Measurements from ENCODE around the gene LPAR3.

DNA sequence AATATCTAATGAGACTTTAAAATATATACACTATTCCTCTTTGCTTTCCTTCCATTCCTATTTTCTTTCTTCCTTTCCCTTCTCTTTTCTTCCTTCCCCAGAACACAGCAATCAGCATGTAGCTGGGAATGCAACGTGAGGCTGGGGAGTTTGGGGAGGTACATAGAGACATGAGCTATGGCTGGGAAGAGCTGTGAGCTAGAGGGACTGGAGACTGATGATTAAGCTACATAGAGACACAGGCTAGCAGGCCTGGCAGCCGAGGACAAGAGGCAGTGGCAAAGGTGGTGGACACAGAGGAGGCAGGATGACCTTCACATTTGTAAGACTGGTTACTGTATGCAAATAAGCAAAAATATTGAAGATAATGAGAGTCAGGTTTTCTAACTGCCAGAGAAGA is 7.5 kb downstream of the LPAR3 start:
- TF ChIP-seq, protein P1, sequence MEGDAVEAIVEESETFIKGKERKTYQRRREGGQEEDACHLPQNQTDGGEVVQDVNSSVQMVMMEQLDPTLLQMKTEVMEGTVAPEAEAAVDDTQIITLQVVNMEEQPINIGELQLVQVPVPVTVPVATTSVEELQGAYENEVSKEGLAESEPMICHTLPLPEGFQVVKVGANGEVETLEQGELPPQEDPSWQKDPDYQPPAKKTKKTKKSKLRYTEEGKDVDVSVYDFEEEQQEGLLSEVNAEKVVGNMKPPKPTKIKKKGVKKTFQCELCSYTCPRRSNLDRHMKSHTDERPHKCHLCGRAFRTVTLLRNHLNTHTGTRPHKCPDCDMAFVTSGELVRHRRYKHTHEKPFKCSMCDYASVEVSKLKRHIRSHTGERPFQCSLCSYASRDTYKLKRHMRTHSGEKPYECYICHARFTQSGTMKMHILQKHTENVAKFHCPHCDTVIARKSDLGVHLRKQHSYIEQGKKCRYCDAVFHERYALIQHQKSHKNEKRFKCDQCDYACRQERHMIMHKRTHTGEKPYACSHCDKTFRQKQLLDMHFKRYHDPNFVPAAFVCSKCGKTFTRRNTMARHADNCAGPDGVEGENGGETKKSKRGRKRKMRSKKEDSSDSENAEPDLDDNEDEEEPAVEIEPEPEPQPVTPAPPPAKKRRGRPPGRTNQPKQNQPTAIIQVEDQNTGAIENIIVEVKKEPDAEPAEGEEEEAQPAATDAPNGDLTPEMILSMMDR (IDR thresholded peaks at IDR 0.05): no peak
- no peak for TF ChIP-seq ZFX (IDR thresholded peaks at IDR 0.05; ENCODE audit: borderline replicate concordance)

Data from 22Rv1 (cell line).